Peyer's patch (tissue), 4 donors: ENCODE measurements around the gene TULP4. TPM values are rescaled to one million over a fixed set of nuclear protein-coding genes. Genes with fewer than 3 reads are reported as not detected.

Experiments
- DNase-seq, 3 donors: peaks; one replicate each; pipeline ENCODE4 v3.0.0-alpha.2; 2017 to 2019
- H3K27ac ChIP-seq, 4 donors: fragments of 200-600 bp; sonication (generic); one replicate each; pipeline ENCODE4 v1.5.1; 2016 to 2019
- H3K27me3 ChIP-seq, 2 donors: fragments of 200-600 bp; sonication (generic); one replicate each; pipeline ENCODE4 v1.5.1; 2019
- H3K36me3 ChIP-seq, 3 donors: fragments of 200-600 bp; sonication (generic); one replicate each; pipeline ENCODE4 v1.5.1; 2016 to 2019
- H3K4me1 ChIP-seq, 4 donors: fragments of 200-600 bp; sonication (generic); one replicate each; pipeline ENCODE4 v1.5.1; 2016 to 2019
- H3K4me3 ChIP-seq, 4 donors: fragments of 200-600 bp; sonication (generic); 1 replicate in 3 of 4; 2 replicates in 1 of 4; pipeline ENCODE4 v1.5.1; 2016 to 2019; ENCODE audit warnings: mild to moderate bottlenecking in 1 of 4
- H3K9me3 ChIP-seq, 4 donors: fragments of 200-600 bp; sonication (generic); one replicate each; pipeline ENCODE4 v1.5.1; 2016 to 2019; ENCODE audit warnings: mild to moderate bottlenecking in 1 of 4
- POLR2A ChIP-seq, 2 donors: fragments of 450-650 bp; IDR thresholded peaks; one replicate each; pipeline ENCODE4 v1.5.1; 2017; ENCODE audit warnings: antibody characterized with exemption in 2 of 2, mild to moderate bottlenecking in 2 of 2, moderate library complexity in 2 of 2
- total RNA-seq, 4 donors: library from RNA; depleted of rRNA; stranded (reverse); fragments of >200 nt; gene quantifications; one replicate each; pipeline ENCODE4 v1.1.0, GENCODE V29; 2016
- TF ChIP-seq, protein P1 (sequence below), 6 experiments: fragments of 450-650 bp in 4 of 6; fragments of 200-600 bp in 2 of 6; sonication (generic) in 1 of 6; IDR thresholded peaks; one replicate each; pipeline ENCODE4 v1.5.1; 2017 to 2019; ENCODE audit warnings: antibody characterized with exemption in 6 of 6, mild to moderate bottlenecking in 3 of 6, moderate library complexity in 1 of 6

TULP4 gene
- total RNA-seq, 4 donors from 2014 or later: 197 to 268 (median 206) TPM

DNA sequence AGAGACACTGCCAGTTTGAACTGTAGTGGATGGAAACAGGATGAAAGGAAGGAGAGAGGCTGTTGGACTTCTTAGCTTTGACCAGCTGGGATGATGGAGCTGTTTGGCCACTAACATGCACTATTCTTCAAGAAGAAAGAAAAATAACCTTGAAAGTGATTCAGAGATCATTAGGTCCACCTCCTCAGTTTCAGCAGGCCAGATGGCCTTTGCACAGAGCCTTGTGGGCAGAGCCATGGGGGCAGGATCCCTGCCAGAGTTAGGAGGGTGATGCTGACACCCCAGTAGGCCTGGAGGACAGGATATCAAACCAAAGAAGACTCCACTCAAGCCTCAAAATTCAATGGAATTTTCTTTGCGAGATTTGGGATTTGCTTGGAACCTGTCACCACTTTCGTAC lies 173.2 kb downstream of the TULP4 start:
- Histone ChIP-seq H3K27ac (no peak overlapping the region), H3K4me3 (no peak overlapping the region), H3K27me3 (no peaks in the 10 kb centered on the region), H3K4me1 (no peaks in the 10 kb centered on the region), H3K36me3 (peaks cover 0 to 26% (median 0%) of the 10 kb centered on the region in 3 donors), H3K9me3 (no peaks in the 10 kb centered on the region)
- TF ChIP-seq POLR2A (IDR thresholded peaks at IDR 0.05): no peak
- DNase-seq: no peak

DNA sequence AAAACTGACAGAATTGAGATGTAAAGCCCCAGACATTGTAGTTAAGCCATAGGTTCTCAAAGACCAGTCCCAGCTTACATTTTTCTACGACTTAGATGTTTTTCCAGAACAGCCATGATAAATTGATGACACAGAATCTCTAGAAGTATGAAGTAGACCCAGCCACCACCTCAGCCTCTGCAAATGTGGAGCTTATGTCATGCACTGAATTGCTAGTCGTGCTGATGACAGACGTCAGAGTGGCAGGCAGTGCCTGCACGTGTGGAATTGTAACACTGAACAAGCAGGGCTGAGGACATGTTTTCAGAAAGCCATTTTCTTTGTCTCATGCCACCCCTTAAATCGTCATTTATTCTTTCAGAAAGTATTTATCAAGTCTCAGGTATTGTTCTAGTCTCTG lies 175.2 kb downstream of the TULP4 start:
- no peak for TF ChIP-seq POLR2A (IDR thresholded peaks at IDR 0.05)
- TF ChIP-seq, protein P1, sequence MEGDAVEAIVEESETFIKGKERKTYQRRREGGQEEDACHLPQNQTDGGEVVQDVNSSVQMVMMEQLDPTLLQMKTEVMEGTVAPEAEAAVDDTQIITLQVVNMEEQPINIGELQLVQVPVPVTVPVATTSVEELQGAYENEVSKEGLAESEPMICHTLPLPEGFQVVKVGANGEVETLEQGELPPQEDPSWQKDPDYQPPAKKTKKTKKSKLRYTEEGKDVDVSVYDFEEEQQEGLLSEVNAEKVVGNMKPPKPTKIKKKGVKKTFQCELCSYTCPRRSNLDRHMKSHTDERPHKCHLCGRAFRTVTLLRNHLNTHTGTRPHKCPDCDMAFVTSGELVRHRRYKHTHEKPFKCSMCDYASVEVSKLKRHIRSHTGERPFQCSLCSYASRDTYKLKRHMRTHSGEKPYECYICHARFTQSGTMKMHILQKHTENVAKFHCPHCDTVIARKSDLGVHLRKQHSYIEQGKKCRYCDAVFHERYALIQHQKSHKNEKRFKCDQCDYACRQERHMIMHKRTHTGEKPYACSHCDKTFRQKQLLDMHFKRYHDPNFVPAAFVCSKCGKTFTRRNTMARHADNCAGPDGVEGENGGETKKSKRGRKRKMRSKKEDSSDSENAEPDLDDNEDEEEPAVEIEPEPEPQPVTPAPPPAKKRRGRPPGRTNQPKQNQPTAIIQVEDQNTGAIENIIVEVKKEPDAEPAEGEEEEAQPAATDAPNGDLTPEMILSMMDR (IDR thresholded peaks at IDR 0.05): no peak
- no peaks in the 10 kb centered on the region for H3K4me1 ChIP-seq
- peaks cover 0 to 6% (median 0%) of the 10 kb centered on the region in 3 donors for H3K36me3 ChIP-seq
- H3K4me3 ChIP-seq: no peak overlapping the region
- no peaks in the 10 kb centered on the region for H3K27me3 ChIP-seq
- H3K9me3 ChIP-seq: no peaks in the 10 kb centered on the region
- DNase-seq: no peak
- H3K27ac ChIP-seq: no peak overlapping the region

DNA sequence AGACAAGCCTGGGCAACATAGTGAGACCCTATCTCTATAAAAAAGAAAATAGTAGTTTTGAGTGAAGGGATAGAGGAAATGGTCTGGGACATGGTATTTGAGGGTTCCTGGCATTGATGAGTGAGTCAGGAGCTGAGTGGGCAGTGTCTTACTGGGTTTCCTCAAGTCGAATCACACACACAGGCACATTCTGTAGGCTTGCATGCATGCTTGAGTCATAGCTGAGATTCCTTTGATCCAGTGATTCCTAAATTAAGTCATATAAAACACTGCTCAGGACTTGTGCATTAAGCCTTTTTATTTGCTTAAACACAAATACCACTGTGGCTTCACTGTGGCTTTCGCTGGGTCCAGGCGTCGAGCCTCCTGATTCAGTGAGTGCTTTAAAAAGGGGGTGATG lies 175.8 kb downstream of the TULP4 start:
- Histone ChIP-seq H3K9me3 (no peaks in the 10 kb centered on the region), H3K4me1 (no peaks in the 10 kb centered on the region), H3K36me3 (peaks cover 0 to 3% (median 0%) of the 10 kb centered on the region in 3 donors), H3K27me3 (no peaks in the 10 kb centered on the region), H3K4me3 (no peak overlapping the region), H3K27ac (no peak overlapping the region)
- TF ChIP-seq, protein P1 (IDR thresholded peaks at IDR 0.05): no peak
- TF ChIP-seq POLR2A (IDR thresholded peaks at IDR 0.05): no peak
- no peak for DNase-seq

DNA sequence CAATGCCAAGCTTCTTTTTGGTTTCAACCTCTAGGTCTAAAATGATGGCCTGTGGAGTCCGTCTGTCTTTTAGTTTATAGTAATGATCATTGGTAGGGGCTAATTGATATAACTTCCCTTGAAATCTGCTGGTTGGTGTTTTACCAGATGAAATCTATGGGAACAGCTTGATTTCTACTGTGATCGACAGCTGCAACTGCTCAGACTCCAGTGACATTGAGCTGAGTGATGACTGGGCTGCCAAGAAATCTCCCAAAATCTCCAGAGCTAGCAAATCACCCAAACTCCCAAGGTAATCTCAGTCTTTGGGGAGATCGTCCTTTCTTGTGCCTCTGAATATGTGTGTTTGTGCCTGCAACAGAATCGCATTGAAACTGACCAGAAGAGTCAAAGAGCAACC lies 177.2 kb downstream of the TULP4 start:
- no peak for DNase-seq
- Histone ChIP-seq H3K4me1 (no peaks in the 10 kb centered on the region), H3K9me3 (no peaks in the 10 kb centered on the region), H3K36me3 (peaks cover 0 to 15% (median 0%) of the 10 kb centered on the region in 3 donors), H3K27ac (no peak overlapping the region), H3K4me3 (no peak overlapping the region), H3K27me3 (no peaks in the 10 kb centered on the region)
- TF ChIP-seq, protein P1 (IDR thresholded peaks at IDR 0.05): no peak
- no peak for TF ChIP-seq POLR2A (IDR thresholded peaks at IDR 0.05)

DNA sequence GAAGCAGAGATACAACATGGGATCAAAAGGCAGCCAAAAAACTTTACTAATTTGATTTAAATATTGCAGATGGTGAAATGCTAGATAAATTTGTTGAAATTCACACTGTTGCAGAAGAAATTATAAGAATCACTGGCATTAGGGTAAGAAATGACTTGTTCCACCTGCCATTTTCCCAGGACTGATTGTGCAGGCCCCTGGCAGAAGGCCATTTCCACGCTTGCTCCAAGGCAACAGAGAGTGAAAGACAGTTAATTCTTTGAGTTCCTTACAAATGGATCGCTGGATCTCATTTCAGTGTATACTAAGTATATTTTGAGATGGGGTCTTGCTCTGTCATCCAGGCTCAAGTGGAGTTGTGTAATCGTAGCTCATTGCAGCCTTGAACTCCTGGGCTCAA lies 180.6 kb downstream of the TULP4 start:
- DNase-seq: no peak
- Histone ChIP-seq H3K4me1 (no peaks in the 10 kb centered on the region), H3K27me3 (no peaks in the 10 kb centered on the region), H3K36me3 (peaks cover 0 to 26% (median 0%) of the 10 kb centered on the region in 3 donors), H3K9me3 (no peaks in the 10 kb centered on the region), H3K27ac (no peak overlapping the region), H3K4me3 (no peak overlapping the region)
- TF ChIP-seq, protein P1 (IDR thresholded peaks at IDR 0.05): no peak

DNA sequence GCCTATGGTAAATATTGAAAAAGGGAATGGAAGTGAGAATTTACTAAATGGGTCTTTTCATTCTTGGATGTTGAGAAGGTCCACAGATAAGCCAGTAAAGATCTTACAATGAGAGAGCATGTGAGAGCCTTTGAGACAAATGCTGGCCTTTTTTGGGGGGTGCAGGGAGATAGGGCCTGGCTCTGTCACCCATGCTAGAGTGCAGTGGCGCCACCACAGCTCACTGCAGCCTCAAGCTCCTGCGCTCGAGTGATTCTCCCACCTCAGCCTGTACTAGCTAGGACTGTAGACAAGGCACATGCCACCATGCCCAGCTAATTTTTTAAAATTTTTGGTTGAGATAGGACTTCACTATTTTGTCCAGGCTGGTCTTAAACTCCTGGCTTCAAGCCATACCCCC lies 184.4 kb downstream of the TULP4 start:
- H3K27me3 ChIP-seq: no peaks in the 10 kb centered on the region
- H3K4me1 ChIP-seq: no peaks in the 10 kb centered on the region
- TF ChIP-seq POLR2A (IDR thresholded peaks at IDR 0.05): no peak
- TF ChIP-seq, protein P1 (IDR thresholded peaks at IDR 0.05): no peak
- no peak for DNase-seq
- H3K36me3 ChIP-seq: peaks cover 0 to 60% (median 0%) of the 10 kb centered on the region in 3 donors
- H3K9me3 ChIP-seq: no peaks in the 10 kb centered on the region
- no peak overlapping the region for H3K4me3 ChIP-seq
- H3K27ac ChIP-seq: no peak overlapping the region
